Liver (tissue), 9 donors: ENCODE data around the gene SLC34A2. TPM values are rescaled to one million over a fixed set of nuclear protein-coding genes. Genes with fewer than 3 reads are reported as not detected.

ENCODE experiments used
- DNase-seq: peaks from one replicate; pipeline ENCODE4 v3.0.0-alpha.2; 2017; ENCODE audit warnings: low spot score
- H3K27ac ChIP-seq, 2 donors: one replicate each; pipeline ENCODE4 v1.7.0; 2013; ENCODE audit warnings: inconsistent platforms in 2 of 2, low read length in 2 of 2, control low read depth in 1 of 2, low read depth in 1 of 2, mild to moderate bottlenecking in 1 of 2
- H3K27me3 ChIP-seq, 4 donors: one replicate each; pipeline versions ENCODE4 v1.6.1 to v1.7.0; 2013; ENCODE audit warnings: low read length in 3 of 4, inconsistent platforms in 1 of 4, mild to moderate bottlenecking in 1 of 4, moderate library complexity in 1 of 4; ENCODE audit not compliant: control insufficient read depth in 4 of 4, insufficient read depth in 4 of 4
- H3K36me3 ChIP-seq, 4 donors: one replicate each; pipeline versions ENCODE4 v1.6.1 to v1.7.0; 2013; ENCODE audit warnings: low read length in 3 of 4, mild to moderate bottlenecking in 3 of 4, low read depth in 1 of 4, moderate library complexity in 1 of 4; ENCODE audit not compliant: control insufficient read depth in 4 of 4, insufficient read depth in 3 of 4
- H3K4me1 ChIP-seq, 4 donors: one replicate each; pipeline versions ENCODE4 v1.6.1 to v1.7.0; 2013; ENCODE audit warnings: low read length in 3 of 4, mild to moderate bottlenecking in 3 of 4, moderate library complexity in 1 of 4; ENCODE audit not compliant: control insufficient read depth in 4 of 4, insufficient read depth in 4 of 4
- H3K4me3 ChIP-seq, 3 donors: one replicate each; pipeline versions ENCODE4 v1.6.1 to v1.7.0; 2013; ENCODE audit warnings: low read length in 3 of 3, control low read depth in 1 of 3, low read depth in 1 of 3, mild to moderate bottlenecking in 1 of 3
- H3K9ac ChIP-seq, 2 donors: one replicate each; pipeline ENCODE4 v1.7.0; 2013; ENCODE audit warnings: low read length in 2 of 2, mild to moderate bottlenecking in 2 of 2, moderate library complexity in 2 of 2, control low read depth in 1 of 2, low read depth in 1 of 2
- H3K9me3 ChIP-seq, 4 donors: one replicate each; pipeline versions ENCODE4 v1.6.1 to v1.7.0; 2013; ENCODE audit warnings: low read length in 3 of 4; ENCODE audit not compliant: control insufficient read depth in 4 of 4
- CTCF ChIP-seq: fragments of 150-350 bp; IDR thresholded peaks from 2 replicates; pipeline ENCODE4 v1.5.1; 2017; ENCODE audit warnings: improper control_type of control experiment, low read depth, low read length; ENCODE audit not compliant: missing input control
- EGR1 ChIP-seq, 2 donors: IDR thresholded peaks; 2 replicates each; pipeline ENCODE4 v1.6.1; 2016 to 2018; ENCODE audit warnings: antibody characterized with exemption in 2 of 2, low read depth in 2 of 2
- FOXA1 ChIP-seq: IDR thresholded peaks from 2 replicates; pipeline ENCODE4 v1.6.1; 2016; ENCODE audit warnings: antibody characterized with exemption
- FOXA2 ChIP-seq: IDR thresholded peaks from 2 replicates; pipeline ENCODE4 v1.6.1; 2016; ENCODE audit warnings: antibody characterized with exemption
- GABPA ChIP-seq, 2 donors: IDR thresholded peaks in 1 of 2; conservative IDR thresholded peaks in 1 of 2; 2 replicates each; pipeline ENCODE4 v1.6.1; 2016; ENCODE audit warnings: antibody characterized with exemption in 2 of 2, mild to moderate bottlenecking in 1 of 2, moderate library complexity in 1 of 2
- HNF4G ChIP-seq: IDR thresholded peaks from 2 replicates; pipeline ENCODE4 v1.6.1; 2016; ENCODE audit warnings: antibody characterized with exemption
- JUND ChIP-seq, 2 donors: IDR thresholded peaks; 2 replicates each; pipeline ENCODE4 v1.6.1; 2016; ENCODE audit warnings: antibody characterized with exemption in 2 of 2
- MAX ChIP-seq: IDR thresholded peaks from 2 replicates; pipeline ENCODE4 v1.6.1; 2016; ENCODE audit warnings: antibody characterized with exemption
- NR2F2 ChIP-seq: IDR thresholded peaks from 2 replicates; pipeline ENCODE4 v1.6.1; 2016; ENCODE audit warnings: antibody characterized with exemption
- RAD21 ChIP-seq, 2 donors: IDR thresholded peaks; 2 replicates each; pipeline ENCODE4 v1.6.1; 2016; ENCODE audit warnings: antibody characterized with exemption in 2 of 2, mild to moderate bottlenecking in 2 of 2
- REST ChIP-seq: IDR thresholded peaks from 2 replicates; pipeline ENCODE4 v1.6.1; 2016; ENCODE audit warnings: antibody characterized with exemption, mild to moderate bottlenecking
- SP1 ChIP-seq: IDR thresholded peaks from 2 replicates; pipeline ENCODE4 v1.6.1; 2018; ENCODE audit warnings: antibody characterized with exemption, mild to moderate bottlenecking
- TAF1 ChIP-seq: conservative IDR thresholded peaks from 2 replicates; pipeline ENCODE4 v1.6.1; 2016; ENCODE audit warnings: antibody characterized with exemption, mild to moderate bottlenecking
- ZBTB33 ChIP-seq: IDR thresholded peaks from 2 replicates; pipeline ENCODE4 v1.6.1; 2016; ENCODE audit warnings: antibody characterized with exemption
- WGBS: extraction: QIAGEN DNeasy Blood & Tissue Kit; methylation state at CpG from one replicate; pipeline ENCODE4 v1.1.7; 2013; 5-methylcytosine and 5-hydroxymethylcytosine counted together
- polyA plus RNA-seq, 2 donors: library from polyadenylated mRNA; stranded (reverse) in 1 of 2; unstranded in 1 of 2; fragments of 200-250 nt in 1 of 2; fragments of >200 nt in 1 of 2; fragmentation: Nextera tagmentation in 1 of 2; extraction: Ambion mirVana in 1 of 2; gene quantifications; one replicate each; pipeline versions ENCODE4 v1.2.1 to v1.2.3, GENCODE V29; 2013 to 2015
- total RNA-seq, 2 donors: library from RNA; depleted of rRNA; stranded (reverse); fragments of >200 nt; gene quantifications; one replicate each; pipeline ENCODE4 v1.2.3, GENCODE V29; 2014
- donor health status: healthy.
- donor health status: healthy.
- donor health status: healthy.
- donor health status: healthy.
- donor health status: healthy.

SLC34A2 gene
- total and polyA plus RNA-seq, 4 donors: 0.14 to 1.4 (median 0.94) TPM

- no peak for TF ChIP-seq ZBTB33
- no peak for TF ChIP-seq FOXA1
- TF ChIP-seq FOXA2: no peak
Observed at GRCh38 chr4:25638221-25638601, 17.4 kb upstream of the SLC34A2 start (continued).

GRCh38 chr4:25638806-25639205, 16.8 kb upstream of the SLC34A2 start:
- no peak overlapping the region for H3K27ac ChIP-seq
- H3K4me1 ChIP-seq: no peaks in the 10 kb centered on the region
- H3K9ac ChIP-seq: no peak overlapping the region
- no peaks in the 10 kb centered on the region for H3K9me3 ChIP-seq
- peaks cover 0 to 2% (median 0%) of the 10 kb centered on the region in 4 donors for H3K27me3 ChIP-seq
- no peaks in the 10 kb centered on the region for H3K36me3 ChIP-seq
- no peak overlapping the region for H3K4me3 ChIP-seq
- WGBS: 75% methylated on average over 4 of the region's 4 CpGs
- TF ChIP-seq FOXA2 (no peak), NR2F2 (no peak), MAX (no peak), RAD21 (IDR thresholded peaks at IDR 0.05) (no peak), TAF1 (no peak), ZBTB33 (no peak), JUND (IDR thresholded peaks at IDR 0.05) (no peak), EGR1 (IDR thresholded peaks at IDR 0.05; ENCODE audit: low read depth in 2 of 2) (no peak), REST (no peak), GABPA (IDR thresholded peaks at IDR 0.05 in 1 of 2, conservative IDR thresholded peaks at IDR 0.05 in 1 of 2) (no peak)
- no peak for DNase-seq

- H3K27me3 ChIP-seq: peaks cover 0 to 6% (median 0%) of the 10 kb centered on the region in 4 donors
- no peaks in the 10 kb centered on the region for H3K36me3 ChIP-seq
- no peak overlapping the region for H3K27ac ChIP-seq
- H3K9ac ChIP-seq: no peak overlapping the region
- no peak for DNase-seq
- no peaks in the 10 kb centered on the region for H3K9me3 ChIP-seq
- no peak overlapping the region for H3K4me3 ChIP-seq
- 73% methylated on average over 6 of the region's 6 CpGs for WGBS
- H3K4me1 ChIP-seq: peaks cover 0 to 3% (median under 1%) of the 10 kb centered on the region in 4 donors
- TF ChIP-seq FOXA1: no peak
- no peak for TF ChIP-seq HNF4G
- TF ChIP-seq JUND (IDR thresholded peaks at IDR 0.05): no peak
- no peak for TF ChIP-seq REST
- TF ChIP-seq CTCF: no peak
- no peak for TF ChIP-seq ZBTB33
- no peak for TF ChIP-seq NR2F2
- TF ChIP-seq SP1: no peak
- no peak for TF ChIP-seq GABPA (IDR thresholded peaks at IDR 0.05 in 1 of 2, conservative IDR thresholded peaks at IDR 0.05 in 1 of 2)
Observed at GRCh38 chr4:25650311-25650710, 5.3 kb upstream of the SLC34A2 start.
